ENCODE data around the gene GJB5. TPM values are rescaled to one million over a fixed set of nuclear protein-coding genes. Genes with fewer than 3 reads are reported as not detected.

Gene GJB5
- total RNA-seq, 1 experiment from 2014 or later = not detected

DNA sequence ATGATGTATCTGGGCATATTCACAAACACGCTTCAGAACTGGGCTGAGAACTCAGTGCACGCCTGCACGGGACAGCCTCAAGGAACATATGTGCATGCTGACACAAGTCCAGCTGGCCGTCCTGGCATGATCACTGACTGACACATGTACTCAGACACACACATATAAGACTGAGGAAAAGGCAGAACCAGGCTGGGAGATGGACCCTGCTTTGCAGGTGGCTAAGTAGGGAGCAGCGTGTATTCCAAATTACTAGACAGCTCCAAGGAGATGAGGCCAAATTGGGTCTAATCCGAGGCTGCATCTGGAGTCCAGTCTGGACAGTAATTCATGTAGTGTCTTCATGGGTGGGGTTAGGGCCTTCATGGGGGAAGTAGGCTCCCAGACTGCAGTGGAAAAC is 41.4 kb upstream of the GJB5 start:
- intact Hi-C loops (cut with micrococcal nuclease; ENCODE audit: unreplicated experiment) = no loop called here
- POLR2A ChIA-PET = no interaction called here

DNA sequence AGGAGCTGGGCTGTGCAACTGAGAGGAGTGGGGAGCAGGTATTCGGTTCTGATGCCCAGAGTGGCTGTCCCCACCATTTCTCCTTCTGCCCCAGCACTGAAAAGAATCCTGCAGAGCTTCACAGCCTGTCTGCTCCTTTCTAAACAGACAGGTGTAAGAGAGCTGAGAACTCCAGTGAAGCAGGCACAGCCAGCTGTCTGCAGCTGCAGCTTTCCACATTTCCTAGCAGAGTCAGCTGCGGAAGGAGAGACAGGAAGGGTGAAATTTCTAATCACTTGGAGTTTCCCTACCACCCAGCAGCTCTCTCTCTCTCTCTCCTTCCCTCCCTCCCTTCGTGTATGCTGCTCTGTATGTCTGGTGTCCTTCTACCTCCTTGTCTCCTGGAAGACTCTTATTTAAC is 40.5 kb upstream of the GJB5 start:
- CTCF ChIA-PET = no interaction called here
- no peaks in the 10 kb centered on the region for H3K9me3 ChIP-seq (ENCODE audit: control insufficient read depth, insufficient read depth, low read depth, low read length)
- TF ChIP-seq, protein P1, sequence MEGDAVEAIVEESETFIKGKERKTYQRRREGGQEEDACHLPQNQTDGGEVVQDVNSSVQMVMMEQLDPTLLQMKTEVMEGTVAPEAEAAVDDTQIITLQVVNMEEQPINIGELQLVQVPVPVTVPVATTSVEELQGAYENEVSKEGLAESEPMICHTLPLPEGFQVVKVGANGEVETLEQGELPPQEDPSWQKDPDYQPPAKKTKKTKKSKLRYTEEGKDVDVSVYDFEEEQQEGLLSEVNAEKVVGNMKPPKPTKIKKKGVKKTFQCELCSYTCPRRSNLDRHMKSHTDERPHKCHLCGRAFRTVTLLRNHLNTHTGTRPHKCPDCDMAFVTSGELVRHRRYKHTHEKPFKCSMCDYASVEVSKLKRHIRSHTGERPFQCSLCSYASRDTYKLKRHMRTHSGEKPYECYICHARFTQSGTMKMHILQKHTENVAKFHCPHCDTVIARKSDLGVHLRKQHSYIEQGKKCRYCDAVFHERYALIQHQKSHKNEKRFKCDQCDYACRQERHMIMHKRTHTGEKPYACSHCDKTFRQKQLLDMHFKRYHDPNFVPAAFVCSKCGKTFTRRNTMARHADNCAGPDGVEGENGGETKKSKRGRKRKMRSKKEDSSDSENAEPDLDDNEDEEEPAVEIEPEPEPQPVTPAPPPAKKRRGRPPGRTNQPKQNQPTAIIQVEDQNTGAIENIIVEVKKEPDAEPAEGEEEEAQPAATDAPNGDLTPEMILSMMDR (IDR thresholded peaks at IDR 0.05) = no peak
- TF ChIP-seq SIN3A (IDR thresholded peaks at IDR 0.05; ENCODE audit: borderline replicate concordance, insufficient read depth, low read depth, low read length) = no peak
- no peak for TF ChIP-seq TCF7L2 (IDR thresholded peaks at IDR 0.05; ENCODE audit: low read depth, low read length)
- TF ChIP-seq, protein P2, sequence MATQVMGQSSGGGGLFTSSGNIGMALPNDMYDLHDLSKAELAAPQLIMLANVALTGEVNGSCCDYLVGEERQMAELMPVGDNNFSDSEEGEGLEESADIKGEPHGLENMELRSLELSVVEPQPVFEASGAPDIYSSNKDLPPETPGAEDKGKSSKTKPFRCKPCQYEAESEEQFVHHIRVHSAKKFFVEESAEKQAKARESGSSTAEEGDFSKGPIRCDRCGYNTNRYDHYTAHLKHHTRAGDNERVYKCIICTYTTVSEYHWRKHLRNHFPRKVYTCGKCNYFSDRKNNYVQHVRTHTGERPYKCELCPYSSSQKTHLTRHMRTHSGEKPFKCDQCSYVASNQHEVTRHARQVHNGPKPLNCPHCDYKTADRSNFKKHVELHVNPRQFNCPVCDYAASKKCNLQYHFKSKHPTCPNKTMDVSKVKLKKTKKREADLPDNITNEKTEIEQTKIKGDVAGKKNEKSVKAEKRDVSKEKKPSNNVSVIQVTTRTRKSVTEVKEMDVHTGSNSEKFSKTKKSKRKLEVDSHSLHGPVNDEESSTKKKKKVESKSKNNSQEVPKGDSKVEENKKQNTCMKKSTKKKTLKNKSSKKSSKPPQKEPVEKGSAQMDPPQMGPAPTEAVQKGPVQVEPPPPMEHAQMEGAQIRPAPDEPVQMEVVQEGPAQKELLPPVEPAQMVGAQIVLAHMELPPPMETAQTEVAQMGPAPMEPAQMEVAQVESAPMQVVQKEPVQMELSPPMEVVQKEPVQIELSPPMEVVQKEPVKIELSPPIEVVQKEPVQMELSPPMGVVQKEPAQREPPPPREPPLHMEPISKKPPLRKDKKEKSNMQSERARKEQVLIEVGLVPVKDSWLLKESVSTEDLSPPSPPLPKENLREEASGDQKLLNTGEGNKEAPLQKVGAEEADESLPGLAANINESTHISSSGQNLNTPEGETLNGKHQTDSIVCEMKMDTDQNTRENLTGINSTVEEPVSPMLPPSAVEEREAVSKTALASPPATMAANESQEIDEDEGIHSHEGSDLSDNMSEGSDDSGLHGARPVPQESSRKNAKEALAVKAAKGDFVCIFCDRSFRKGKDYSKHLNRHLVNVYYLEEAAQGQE (IDR thresholded peaks at IDR 0.05; ENCODE audit: insufficient read depth in 1 of 2, low read depth in 2 of 2, low read length in 1 of 2) = no peak
- no peak for TF ChIP-seq POLR2AphosphoS5 (IDR thresholded peaks at IDR 0.05; ENCODE audit: low read depth, low read length)
- intact Hi-C loops (cut with micrococcal nuclease; ENCODE audit: unreplicated experiment) (no loop called here), in situ Hi-C loops (cut with HindIII; ENCODE audit: low pct_unique_long_range_greater_than_20kb, low sequenced_read_pairs) (no loop called here)
- no TSS peak for BruUV-seq (replicated peaks)
- H3K4me3 ChIP-seq (ENCODE audit: low read depth in 2 of 2, low read length in 2 of 2) = no peak overlapping the region
- no peaks in the 10 kb centered on the region for H3K4me1 ChIP-seq (ENCODE audit: control insufficient read depth, insufficient read depth, low read length)
- H3K36me3 ChIP-seq (ENCODE audit: control insufficient read depth, insufficient read depth, low read length) = no peaks in the 10 kb centered on the region
- no peaks in the 10 kb centered on the region; the same call in 1 of the 2 replicates for H3K27me3 ChIP-seq (ENCODE audit: control insufficient read depth, insufficient read depth, low read length)
- POLR2A ChIA-PET = no interaction called here
- DNase-seq (ENCODE audit: low read depth, low spot score) (no peak), ATAC-seq (no peak)
- H3K27ac ChIP-seq (ENCODE audit: low read length) = no peak overlapping the region

More for the DNA sequence above, 41.4 kb upstream of the GJB5 start:
- ATAC-seq (no peak), DNase-seq (ENCODE audit: low read depth, low spot score) (no peak)
- no peak overlapping the region for H3K4me3 ChIP-seq (ENCODE audit: low read depth in 2 of 2, low read length in 2 of 2)
- CTCF ChIA-PET = no interaction called here
- BruUV-seq (replicated peaks) = no TSS peak
- H3K27ac ChIP-seq (ENCODE audit: low read length) = no peak overlapping the region
- H3K36me3 ChIP-seq (ENCODE audit: control insufficient read depth, insufficient read depth, low read length) = no peaks in the 10 kb centered on the region
- peaks cover 1% of the 10 kb centered on the region; the same call in 1 of the 2 replicates for H3K27me3 ChIP-seq (ENCODE audit: control insufficient read depth, insufficient read depth, low read length)
- no peaks in the 10 kb centered on the region for H3K4me1 ChIP-seq (ENCODE audit: control insufficient read depth, insufficient read depth, low read length)
- TF ChIP-seq POLR2AphosphoS5 (IDR thresholded peaks at IDR 0.05; ENCODE audit: low read depth, low read length) (no peak), TCF7L2 (IDR thresholded peaks at IDR 0.05; ENCODE audit: low read depth, low read length) (no peak), SIN3A (IDR thresholded peaks at IDR 0.05; ENCODE audit: borderline replicate concordance, insufficient read depth, low read depth, low read length) (no peak)
- TF ChIP-seq, protein P2 (IDR thresholded peaks at IDR 0.05; ENCODE audit: insufficient read depth in 1 of 2, low read depth in 2 of 2, low read length in 1 of 2) = no peak
- TF ChIP-seq, protein P1 (IDR thresholded peaks at IDR 0.05) = no peak
- in situ Hi-C loops (cut with HindIII; ENCODE audit: low pct_unique_long_range_greater_than_20kb, low sequenced_read_pairs) = no loop called here
- H3K9me3 ChIP-seq (ENCODE audit: control insufficient read depth, insufficient read depth, low read depth, low read length) = no peaks in the 10 kb centered on the region
